Fibroblast of skin of left quadriceps (primary cell): ENCODE measurements around the gene RHBDF2.
A peak's percentile ranks its signal among the peaks of the same experiment; 100 is the strongest.

Experiments
- DNase-seq, 2 experiments: peaks; one replicate each; pipeline ENCODE4 v3.0.0-alpha.2; 2013; ENCODE audit warnings: low read depth in 2 of 2

RHBDF2 gene

DNA sequence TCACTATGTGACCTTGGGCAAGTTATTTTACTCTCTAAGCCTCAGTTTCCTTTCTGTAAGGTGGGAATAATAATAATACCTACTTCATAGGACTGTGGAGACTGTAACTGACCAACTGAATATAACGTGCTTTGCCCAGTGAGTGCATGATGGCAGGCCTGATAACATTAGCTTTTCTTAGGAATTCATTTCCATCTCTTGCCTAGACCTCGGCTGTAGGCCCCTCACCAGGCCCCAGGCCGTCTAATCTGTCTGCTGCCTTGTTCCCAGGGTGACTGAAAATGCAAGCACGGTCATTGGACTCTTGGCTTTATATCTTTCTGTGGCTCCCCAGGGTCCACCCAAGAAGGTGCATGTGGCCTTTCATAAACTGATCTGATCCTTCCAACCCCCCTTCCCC is 41.5 kb downstream of the RHBDF2 start:
- DNase-seq: no peak

DNA sequence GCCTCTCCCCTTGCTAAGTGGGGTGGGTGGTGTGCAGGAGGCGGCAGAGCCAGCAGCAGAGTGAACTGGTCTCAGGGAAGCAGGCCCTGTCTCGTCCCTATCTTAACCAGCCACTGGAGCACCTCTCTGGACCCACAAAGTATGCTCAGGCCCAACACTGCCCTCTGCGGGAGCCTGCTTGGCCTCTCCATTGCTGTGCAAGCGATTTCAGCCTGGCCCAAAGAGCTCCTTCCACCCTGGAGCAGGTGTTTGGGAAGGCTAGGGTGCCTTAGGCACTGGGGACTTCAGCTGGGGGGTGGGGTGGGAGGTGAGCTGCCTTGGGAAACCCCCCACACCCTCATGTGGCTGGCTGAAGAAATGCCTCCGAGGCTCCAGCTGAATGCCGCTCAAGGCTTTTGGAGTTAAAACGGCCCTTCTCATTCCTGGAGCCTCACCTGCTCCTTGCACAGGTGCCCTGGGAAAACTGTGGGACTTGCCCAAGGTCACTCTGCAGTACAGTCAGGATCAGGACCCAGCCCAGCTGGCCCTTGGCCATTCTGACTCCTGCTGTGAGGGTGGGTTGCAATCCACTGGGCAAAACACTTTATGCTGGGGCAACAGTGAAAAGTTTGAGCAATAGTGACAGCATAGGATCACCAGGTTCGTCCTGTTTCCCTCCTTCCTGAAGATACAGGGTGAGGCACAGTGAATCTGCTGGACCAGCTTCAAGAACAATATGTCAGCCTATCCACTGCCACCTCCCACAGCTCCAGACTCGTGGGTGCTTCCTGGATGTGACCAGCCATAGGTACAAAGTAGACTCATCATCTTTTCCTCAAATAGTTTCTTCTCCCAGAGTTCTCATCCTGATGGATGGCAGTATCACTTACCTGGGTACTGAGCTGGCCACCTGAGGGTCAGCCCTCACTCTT is 42.4 kb downstream of the RHBDF2 start:
- DNase-seq: no peak

DNA sequence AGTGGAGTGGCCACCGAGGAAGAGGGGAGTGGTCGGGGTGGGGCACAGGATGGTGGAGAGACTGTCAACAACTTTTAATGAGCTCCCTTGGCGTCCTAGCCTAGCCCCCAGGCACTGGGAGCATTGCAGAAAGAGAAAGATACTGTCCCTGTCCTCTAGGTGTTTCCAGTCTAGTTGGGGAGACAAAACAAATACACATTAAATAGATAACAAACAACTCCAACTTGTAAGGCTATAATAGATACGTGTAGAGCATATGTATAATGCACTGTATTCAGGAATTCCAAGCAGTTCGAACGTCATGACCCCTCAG is 47.8 kb downstream of the RHBDF2 start:
- no peak for DNase-seq

DNA sequence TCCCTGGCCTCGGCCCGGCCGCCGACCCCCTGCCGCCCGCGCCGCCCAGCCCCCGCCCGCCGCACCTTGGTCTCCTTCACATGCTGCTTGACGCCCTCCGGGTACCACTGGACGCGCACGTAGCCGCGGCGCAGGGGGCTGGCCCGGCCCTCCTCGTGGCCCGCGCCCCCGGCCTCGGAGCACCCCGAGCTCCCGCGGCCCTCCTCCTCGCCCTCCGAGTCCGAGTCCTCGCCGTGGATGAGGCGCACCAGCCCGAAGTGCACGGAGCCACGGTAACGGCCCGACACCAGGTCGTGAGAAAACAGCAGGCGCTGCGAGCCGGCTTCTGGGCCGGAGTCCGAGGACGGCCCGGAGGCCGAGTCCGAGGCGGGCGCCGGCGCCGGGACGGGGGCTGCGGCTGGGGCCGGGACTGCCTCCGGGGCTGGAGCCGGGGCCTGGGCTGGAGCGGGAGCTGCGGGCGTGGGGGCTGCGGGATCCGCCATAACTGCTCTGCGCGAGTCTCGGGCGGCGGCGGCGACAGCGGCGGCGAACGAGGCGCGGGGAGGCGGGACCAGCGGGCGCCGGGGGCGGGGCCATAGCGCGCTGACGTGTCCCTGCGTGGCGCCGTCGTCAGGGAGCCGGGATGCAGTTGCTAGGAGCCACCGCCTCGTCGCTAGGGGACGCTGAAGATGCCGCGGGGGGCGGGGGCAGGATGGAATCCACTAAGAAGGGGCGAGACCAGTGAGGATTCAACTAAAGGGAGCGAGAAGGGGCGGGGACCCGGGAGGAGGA is 48.4 kb downstream of the RHBDF2 start, which contains the start of gene UBE2O:
Gene UBE2O, minus strand, starts transcription at position 493 of the 771 bp plus-strand sequence. Its CDS starts 11 bp downstream, at position 482.
- peak; percentile 59 to 63 for DNase-seq

DNA sequence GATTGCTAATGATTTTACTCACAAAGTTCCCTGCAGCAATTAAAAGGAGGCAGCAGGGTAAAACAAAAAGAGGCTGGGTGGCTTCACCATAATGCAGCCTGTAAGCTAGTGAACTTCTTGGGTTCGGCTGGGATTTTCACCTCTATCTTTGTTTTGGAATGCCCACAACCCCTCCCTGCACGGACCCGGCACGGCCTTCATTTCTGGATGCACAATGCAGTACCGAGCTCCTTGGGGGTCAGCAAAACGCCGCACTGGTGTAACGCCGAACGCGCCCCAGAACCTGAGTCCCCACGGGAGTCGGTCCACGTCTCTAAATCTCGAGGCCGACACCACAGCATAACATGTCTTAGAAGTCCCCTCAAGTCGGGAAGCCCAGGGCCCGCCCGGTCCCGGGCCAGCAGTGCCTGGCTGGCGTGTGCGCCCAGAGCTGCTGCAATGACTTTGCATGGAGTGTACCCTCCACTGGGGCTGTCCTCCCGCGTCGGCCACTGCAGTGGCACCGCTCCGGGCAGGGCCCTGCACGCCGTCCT is 49.0 kb downstream of the RHBDF2 start:
- no peak for DNase-seq

DNA sequence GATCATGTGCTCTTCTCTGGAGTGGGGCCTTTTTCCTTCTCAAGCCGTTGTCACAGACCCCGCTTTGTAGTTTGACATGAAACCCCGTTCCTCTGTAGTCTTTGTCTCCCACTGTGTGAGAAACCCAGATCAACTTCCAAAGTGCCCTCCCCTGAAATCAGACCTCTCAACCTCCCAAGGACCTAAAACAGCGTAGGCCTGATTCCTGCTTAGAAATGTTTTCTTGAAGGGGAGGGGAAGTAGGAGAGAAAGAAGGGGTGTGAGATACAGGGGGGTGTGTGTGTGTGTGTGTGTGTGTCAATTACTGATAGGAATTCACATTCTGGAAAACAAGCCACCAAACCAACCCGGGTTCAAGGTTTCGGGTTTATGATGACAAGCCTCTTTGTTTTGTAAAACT is 49.7 kb downstream of the RHBDF2 start:
- no peak for DNase-seq

DNA sequence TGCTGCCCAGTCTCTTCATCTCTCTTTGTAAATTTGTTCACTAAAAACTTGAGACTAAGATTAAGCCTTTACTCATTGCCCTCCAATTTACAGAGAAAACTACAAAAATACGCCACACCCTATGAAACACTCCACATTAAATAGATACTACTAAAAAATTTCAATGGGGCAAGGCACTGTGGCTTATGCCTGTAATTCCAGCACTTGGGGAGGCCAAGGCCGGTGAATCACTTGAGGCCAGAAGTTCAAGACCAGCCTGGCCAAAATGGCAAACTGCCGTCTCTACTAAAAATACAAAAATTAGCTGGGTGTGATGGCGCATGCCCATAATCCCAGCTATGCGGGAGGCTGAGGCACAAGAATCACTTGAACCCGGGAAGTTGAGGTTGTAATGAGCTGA is 52.1 kb downstream of the RHBDF2 start:
- DNase-seq: no peak

DNA sequence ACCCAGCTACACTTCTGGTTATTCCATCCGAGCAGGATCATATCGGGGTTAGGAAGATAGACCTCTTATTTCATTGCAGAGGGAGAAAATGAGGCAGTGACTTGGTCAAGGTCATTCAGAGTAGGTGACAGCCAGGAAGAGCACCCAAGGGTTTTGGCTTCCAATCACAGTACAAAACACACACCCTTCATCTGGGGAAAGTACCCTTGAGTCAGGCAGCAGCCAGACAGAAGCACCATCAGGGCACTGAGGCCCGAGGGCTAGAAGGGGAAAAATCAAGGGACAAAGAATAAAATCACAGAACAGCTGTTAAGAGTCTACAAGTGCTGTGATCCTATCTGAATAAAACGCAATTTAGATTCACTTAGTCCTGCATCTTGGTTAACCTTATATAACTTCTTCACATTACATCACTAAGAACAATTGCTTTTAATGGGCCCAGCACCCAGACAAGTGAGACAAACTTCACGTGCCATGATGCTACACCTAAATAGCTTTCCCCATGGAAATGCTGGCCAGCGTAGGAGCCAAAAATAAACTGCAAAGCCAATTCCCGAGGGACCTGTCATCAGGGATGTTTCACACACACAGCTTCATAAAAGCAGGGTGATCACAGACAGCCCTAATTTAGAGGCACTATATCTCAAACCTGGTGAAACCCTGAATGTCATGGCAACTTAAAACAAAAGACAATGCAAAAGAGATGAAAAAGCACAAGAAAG is 53.1 kb downstream of the RHBDF2 start:
- no peak for DNase-seq

DNA sequence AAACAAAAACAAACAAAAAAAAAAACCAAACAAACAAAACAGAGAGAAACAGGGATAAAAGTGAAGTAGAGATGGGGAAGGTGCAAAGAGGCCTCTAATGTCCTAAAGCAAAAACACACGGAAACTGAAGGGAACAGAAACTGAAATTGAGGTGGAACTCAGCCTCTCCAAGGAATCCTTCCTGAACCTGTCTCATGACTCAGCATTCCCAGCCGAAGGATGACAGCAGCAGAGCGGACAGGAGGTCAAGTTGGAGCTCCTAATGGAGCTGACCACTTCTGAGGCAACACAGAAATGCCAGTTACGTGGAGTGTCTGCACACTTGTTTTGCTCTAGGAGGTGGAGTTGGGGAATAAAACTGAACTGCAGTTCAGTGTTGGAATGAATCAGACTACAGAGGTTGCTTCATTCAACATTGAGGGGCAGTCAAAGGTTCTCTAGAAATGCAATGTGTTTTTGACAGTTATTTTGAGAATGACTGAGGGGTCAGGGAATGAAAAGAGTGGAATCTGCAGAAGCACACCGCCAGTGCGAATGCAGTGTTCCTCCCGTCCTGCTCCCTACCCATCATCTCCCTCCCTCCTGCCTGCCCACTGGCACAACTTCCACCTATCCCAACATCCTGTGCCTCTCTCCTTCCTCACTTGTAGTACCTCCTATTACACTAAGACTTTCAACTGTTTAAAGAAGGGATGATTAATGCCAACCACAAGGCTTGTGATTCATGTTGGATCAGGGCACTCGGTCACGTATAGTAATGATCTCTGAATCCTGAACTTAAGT is 54.6 kb downstream of the RHBDF2 start:
- no peak for DNase-seq

DNA sequence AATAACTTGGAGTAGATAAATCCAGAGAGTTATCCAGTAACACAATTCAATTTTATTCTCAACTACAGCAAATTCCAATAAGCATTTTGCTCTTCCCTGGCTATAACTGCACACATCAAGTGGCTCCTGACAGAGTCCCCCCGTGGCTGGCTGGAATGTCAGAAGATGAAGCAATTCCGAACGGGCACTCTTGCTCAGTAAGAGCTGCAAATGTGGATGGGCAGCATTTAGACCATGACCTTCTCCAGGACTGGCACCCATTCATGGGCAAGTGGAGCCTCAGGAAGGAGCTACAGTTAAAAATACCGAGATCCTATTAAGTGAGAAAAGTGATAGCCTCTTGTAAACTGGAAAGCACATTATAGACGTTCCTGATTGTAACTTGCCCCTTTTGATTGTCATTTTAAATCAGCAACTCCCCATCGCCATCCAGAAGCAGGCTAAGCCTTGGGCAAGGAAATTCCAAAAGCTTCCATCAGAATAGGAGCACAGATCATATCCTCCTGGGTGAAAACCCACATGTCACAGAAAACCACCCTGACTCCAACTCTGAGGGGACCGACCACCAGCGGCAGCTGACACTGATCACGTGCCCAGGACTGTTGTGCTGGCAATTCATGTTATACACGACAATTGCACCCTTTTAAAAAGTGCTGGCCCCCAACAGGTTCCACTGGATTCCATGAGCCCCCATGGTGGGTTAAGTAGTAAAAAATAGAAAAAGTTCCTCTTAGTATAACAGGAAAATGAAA is 55.4 kb downstream of the RHBDF2 start:
- DNase-seq: no peak

DNA sequence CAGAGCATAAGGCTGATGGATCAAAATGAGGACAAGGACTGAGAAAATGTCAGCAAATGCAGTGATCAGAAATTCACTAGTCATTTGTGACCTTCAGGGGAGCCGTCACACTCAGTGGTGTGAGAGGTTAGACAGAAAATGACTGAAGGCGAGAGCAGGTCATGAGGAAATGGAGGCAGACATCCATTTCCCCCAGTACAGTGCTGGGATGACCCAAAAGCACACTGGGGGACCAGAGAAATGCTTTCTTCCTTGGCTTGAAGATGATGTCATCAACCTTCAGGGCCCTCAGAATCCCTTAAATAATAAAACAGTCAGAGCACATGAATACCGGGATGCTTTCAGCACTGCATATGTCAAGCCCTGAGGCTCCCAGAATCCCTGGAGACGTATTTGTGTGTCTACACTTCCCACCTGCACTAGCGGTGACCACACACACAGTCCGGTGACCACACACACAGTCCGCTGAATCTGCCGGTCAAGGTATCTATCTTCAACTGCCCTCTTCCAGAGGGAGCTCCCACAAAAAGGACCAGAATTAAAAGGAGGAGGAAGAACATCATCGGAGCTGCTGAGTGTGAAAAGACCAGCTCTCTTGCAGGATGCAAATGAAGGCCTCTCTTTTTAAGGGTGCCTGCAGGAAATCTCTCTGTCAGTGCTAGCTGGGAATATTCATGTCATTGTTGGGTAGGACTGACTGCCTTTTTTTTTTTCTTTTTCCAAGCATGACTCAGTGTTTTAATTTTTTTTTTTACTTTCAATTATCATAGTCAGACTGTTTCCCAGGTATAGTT is 56.5 kb downstream of the RHBDF2 start:
- DNase-seq: no peak

DNA sequence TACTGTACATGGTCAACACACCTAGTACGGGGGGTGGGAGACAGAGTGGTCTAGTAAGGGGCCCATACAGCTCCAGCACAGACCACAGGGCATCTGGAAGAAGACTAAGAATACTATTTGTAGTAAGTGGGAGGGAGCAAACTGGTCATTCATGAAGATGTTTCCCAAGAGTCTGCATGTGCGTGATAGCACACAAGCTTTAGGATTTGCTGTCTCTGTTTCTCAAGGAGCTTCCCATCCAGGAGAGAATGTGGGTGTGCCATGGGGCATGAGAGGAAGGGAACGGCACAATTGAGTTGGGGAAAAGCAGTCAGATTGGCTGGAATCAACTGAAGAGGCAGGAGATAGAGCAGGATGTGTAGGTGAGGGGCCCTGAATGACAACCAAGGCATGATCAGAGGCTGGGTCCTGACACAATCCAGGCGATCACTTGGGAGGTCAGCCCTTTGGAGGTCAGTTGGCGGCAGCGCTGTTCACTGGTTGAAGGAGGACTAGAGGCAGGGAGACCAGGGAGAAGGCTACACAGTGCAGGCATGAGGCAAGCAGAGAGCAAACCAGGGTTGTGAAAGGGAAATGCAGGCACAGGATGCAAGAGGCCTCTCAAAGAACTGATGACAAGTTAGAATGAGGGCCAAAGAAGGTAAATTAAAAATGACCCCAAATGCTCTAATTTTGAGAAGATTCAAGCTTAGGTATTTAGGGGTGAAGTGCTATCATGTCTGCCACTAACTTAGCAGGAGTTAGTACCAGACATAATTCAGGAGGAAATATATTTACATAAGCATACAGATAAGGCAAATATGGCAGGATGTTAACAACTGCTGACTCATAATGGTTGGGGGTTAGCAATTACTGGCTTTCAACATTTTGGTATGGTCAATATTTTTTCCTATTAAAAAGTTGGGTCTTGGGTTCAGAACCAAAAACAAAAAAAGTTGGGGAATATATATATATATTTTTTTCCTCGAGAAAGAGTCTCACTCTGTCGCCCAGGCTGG is 58.6 kb downstream of the RHBDF2 start:
- no peak for DNase-seq

DNA sequence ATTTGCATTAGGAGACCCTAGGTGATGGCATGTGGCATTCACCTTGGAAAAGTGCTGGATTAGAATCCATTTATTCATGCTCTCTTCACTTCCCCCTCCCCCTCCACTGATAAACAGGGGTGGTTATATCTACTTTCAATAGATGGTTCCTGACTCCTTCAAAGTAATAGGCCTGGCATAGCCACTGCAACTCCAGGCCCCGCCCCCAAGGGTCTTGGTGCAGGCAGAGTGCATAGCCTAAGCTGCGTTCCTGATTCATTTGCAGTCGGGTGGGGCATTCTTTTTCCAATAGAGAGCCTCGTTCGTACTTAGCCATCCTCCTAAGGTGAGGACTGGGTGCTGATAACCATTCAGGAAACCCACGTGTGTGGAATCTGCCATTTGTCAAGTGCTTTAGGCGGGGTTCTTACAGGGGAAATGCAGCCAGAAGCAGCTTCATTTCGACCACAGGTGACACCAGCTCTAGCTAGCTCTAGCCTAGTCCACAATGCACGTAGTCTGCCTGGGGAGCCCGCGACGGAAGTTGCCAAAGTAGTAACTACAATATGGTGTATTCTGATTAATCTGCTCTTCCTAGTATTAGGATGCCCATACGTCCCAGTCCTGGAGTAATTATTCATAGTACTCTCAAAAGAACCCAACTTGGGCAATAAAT is 59.4 kb downstream of the RHBDF2 start:
- DNase-seq: no peak

DNA sequence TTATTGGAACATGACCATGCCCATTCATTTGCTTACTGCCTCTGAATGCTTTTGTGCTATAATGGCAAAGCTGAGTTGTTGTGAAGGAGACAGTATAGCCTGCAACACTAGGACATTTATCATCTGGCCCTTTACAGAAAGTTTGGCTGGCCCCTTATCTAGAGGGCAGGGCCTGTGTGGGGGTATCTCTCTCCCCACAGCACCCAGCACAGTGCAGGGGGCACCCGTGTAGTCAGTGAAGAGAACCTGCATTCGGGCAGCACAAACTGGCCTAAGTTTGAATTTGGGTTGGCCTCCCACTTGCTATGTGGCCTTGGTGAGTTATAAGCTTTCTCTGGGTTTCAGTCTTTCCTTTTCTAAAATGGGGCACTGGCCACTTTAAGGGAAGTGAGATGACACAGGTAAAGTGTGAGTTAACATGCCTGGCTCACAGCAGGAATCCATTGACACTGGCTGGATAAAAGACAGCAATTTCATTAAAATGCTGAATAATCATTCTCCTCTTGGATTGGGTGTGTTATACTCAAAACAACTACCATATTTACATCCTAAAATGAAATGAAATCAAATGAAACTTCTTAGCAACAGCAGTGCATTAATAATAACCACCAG is 60.4 kb downstream of the RHBDF2 start:
- DNase-seq: no peak

DNA sequence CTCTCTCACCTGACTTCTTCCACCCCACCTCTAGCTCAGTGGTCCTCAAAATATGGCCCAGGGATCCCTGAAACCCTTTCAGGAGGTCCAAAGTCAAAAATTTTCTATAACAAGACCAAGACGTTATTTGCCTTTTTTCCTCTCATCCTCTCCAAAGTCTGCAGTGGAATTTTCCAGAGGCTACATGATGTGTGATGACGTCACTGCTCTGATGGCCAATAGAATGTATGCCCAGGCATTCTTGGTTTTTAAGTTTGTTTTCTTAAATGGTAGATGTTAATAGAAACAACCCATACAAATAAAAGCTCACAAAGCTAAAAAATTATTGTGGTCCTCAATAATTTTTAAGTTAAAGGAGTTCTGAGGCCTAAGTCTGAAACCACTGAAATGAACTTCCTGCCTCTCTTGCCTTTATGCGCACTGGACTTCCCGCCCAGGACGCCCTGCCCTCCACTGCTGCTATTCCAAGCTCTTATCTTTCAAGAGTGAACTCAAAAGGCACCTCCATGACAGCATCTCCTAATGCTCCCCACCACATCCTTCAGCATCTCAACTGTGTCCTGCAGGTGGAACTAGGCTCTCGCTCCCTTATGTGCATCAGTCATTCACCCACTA is 61.8 kb downstream of the RHBDF2 start:
- DNase-seq: no peak

DNA sequence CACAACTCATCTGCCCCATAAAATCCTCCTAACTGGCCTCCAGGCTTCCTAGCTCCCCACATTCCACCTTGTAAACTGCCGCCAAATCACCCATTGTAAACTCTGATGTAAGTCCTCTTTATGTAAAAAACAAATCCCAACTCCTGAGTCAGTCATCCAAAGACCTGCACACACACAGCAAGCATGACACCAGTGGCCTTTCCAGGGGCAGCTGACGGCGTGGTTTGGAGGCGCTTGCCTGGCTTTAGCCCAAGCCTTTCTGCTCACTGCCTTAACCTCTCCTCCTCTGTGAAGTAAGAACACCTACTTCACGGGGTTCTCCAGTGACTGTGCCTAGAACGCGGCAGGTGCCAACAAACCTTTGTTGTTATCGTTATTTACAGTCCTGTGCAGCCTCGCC is 62.3 kb downstream of the RHBDF2 start:
- no peak for DNase-seq
